KOPT-K1 (cell line): ENCODE data around the gene LCOR.

Source experiments
- H3K27ac ChIP-seq: fragments of 200-600 bp; sonication (generic); 2 replicates; pipeline ENCODE4 v1.5.1; 2016; ENCODE audit warnings: antibody characterized with exemption, mild to moderate bottlenecking, low read depth, low read length; ENCODE audit not compliant: poor library complexity, severe bottlenecking
- H3K36me3 ChIP-seq: fragments of 200-600 bp; sonication (generic); 2 replicates; pipeline ENCODE4 v1.5.1; 2017; ENCODE audit warnings: antibody characterized with exemption, mild to moderate bottlenecking, low read length, moderate library complexity; ENCODE audit not compliant: insufficient read depth
- H3K9me3 ChIP-seq: fragments of 200-600 bp; sonication (generic); 2 replicates; pipeline ENCODE4 v1.5.1; 2017; ENCODE audit warnings: antibody characterized with exemption, low read length, mild to moderate bottlenecking; ENCODE audit not compliant: insufficient read depth, poor library complexity, severe bottlenecking

LCOR gene

DNA sequence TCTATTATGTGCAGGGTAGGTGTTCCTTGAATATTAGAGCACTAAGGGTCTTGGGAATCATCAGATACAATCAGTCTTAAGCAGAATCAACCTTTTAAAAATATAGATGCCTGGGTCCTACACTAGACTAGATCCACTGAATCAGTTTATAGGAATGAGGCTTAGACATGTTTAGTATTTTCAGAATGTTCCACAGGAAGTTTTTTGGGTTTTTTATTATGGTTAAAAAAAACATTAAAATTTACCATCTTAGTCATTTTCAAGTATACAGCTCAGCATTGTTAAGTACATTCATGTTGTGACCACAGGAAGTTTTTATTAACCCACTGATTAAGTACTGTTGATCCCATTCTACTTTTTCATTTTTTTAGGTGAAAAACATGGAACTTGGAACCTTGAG, 135.7 kb downstream of the LCOR start:
- H3K36me3 ChIP-seq, result no peaks in the 10 kb centered on the region; the same call in 1 of the 2 replicates
- no peak overlapping the region for H3K27ac ChIP-seq
- no peaks in the 10 kb centered on the region for H3K9me3 ChIP-seq

- Histone ChIP-seq H3K36me3 (no peaks in the 10 kb centered on the region), H3K9me3 (no peaks in the 10 kb centered on the region), H3K27ac (no peak overlapping the region)
Measured at GRCh38 chr10:96968682-96969423, 136.8 kb downstream of the LCOR start.

- Histone ChIP-seq H3K9me3 (no peaks in the 10 kb centered on the region), H3K36me3 (no peaks in the 10 kb centered on the region), H3K27ac (no peak overlapping the region)
Measured at GRCh38 chr10:96971324-96971723, 139.2 kb downstream of the LCOR start.

DNA sequence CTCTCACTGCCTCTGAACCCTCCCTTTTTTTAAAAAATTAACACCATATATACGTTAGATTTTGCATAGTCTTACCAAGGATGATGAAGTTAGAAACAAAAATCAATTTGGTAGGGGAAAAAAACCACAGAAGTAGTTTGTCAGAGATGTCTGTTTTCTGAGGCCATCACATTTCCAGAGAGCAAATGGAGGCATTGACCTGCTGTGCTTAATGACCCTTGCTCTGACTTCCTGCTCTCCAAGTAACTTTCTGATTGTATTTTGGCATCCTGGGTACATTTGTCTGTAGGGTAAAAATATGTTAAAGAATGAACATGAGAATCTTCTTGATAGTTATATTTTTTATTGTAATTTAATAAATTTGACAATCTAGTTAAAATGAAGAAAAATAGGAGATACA, 140.2 kb downstream of the LCOR start:
- Histone ChIP-seq H3K36me3 (no peaks in the 10 kb centered on the region), H3K9me3 (no peaks in the 10 kb centered on the region), H3K27ac (no peak overlapping the region)

DNA sequence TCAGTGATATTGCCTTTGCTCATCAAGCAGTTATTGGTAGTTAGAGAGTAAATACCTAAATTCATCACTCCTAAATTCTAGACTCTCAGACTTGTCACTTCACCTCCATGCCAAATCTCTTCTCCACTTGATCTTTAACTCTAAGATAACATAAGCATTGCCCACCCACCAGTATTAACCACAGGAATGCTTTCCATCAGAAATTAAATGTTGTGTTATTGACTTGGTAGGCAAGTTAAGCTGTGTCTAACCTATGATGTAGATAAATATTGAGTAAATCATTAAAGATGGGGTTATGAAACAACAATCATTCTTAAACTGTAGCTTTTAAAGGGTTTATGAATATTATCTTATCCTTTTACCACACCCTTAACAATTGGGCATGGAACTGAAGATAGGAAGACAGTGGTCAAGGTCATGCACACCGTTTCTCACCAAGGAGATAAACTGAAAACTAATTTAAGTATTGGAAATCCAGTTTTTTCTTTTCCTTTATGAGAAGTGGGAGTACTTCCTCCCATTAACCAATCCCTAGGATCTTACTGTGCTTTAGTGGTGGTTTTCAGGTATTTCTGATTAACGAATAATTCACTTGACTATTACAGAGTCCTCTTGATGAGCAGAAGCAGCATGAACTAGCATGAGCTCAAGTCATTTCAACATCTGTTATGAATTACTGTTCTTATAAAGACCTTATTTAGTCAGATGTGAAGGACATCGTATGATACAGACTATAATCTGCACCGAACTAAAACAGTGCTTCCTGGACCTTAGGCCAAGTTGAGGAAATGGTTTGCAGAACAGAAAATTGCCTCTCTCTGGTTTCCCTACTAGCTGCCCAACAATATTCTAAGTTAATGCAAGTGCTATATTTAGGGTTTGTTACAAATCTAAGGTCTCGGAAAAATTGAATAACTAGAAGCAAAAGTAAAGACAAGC, 142.0 kb downstream of the LCOR start:
- Histone ChIP-seq H3K27ac (no peak overlapping the region), H3K9me3 (no peaks in the 10 kb centered on the region), H3K36me3 (no peaks in the 10 kb centered on the region)

DNA sequence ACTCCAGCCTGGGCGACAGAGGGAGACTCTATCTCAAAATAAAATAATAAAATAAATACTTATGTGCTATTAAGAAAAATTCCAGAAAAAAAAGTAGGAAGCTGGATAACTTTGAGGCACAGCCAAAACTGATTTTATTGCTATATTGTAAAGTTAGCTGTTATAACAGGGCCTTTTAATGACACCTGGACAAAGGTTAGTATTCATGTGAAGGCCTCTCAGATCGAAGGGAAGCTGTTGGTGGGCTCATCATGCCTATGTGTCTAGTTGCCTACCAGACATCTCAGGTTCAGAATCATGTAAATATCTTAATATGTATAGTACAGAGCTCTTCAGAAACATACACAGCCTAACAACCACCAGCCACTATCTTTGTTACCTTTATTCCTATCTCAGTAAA, 143.0 kb downstream of the LCOR start:
- no peaks in the 10 kb centered on the region for H3K9me3 ChIP-seq
- no peak overlapping the region for H3K27ac ChIP-seq
- no peaks in the 10 kb centered on the region for H3K36me3 ChIP-seq

GRCh38 chr10:96978621-96979154, 146.6 kb downstream of the LCOR start:
- H3K9me3 ChIP-seq, result no peaks in the 10 kb centered on the region
- no peak overlapping the region for H3K27ac ChIP-seq
- H3K36me3 ChIP-seq, result peaks cover 32% of the 10 kb centered on the region

DNA sequence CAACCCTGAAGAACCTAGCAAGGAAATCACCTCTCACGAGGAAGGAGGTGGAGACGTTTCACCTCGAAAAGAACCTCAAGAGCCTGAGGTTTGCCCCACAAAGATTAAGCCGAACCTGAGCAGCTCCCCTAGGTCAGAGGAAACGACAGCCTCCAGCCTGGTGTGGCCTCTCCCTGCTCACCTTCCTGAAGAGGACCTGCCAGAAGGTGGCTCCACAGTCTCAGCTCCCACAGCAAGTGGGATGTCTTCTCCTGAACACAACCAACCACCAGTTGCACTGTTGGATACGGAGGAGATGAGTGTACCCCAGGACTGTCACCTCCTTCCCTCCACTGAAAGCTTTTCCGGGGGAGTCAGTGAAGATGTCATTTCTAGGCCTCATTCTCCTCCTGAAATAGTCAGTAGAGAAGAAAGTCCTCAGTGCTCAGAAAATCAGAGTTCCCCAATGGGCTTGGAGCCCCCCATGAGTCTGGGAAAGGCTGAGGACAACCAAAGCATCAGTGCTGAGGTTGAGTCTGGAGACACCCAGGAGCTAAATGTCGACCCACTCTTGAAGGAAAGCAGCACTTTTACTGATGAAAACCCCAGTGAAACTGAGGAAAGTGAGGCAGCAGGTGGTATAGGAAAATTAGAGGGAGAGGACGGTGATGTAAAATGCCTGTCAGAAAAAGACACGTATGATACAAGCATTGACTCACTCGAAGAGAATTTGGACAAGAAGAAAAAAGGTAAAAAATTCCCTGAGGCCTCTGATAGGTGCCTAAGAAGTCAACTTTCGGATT, 150.2 kb downstream of the LCOR start:
- Histone ChIP-seq H3K36me3 (peaks cover 34% of the 10 kb centered on the region), H3K27ac (no peak overlapping the region), H3K9me3 (no peaks in the 10 kb centered on the region)

GRCh38 chr10:96984541-96985131, 152.5 kb downstream of the LCOR start:
- Histone ChIP-seq H3K36me3 (peaks cover 34% of the 10 kb centered on the region), H3K9me3 (no peaks in the 10 kb centered on the region), H3K27ac (no peak overlapping the region)

DNA sequence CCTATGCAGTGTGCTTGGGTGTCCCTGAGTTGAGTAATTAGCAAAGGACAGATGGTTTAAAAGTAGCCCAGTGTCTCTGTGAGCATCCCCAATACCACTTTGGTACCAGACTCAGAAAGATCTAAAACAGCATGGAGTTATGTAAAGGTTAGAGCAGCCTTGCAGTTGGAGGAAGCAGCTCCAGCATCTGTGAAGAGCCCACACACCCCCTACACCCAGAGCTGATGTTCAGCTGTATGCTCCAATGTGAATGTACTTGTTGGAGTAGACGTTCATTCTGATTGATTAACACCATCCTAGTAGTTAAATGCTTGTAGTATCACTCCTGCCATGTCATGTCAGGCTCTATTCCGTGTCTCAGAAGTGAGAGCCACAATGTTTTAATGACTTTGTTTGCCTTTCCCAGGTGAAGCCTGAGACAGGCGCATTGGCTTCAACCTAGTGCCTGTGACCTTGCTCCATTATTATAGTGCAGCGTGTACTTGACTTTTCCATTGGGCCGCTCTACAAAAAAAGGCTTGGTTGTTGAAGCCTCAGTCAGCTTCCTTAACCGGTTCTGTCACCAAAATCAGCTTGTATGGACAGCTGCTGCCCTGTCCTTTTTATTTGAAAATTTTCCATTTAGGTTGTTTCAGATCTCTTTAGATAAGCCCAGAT, 154.2 kb downstream of the LCOR start:
- Histone ChIP-seq H3K27ac (no peak overlapping the region), H3K36me3 (peaks cover 26% of the 10 kb centered on the region), H3K9me3 (no peaks in the 10 kb centered on the region)

- no peaks in the 10 kb centered on the region for H3K9me3 ChIP-seq
- peaks cover 16% of the 10 kb centered on the region for H3K36me3 ChIP-seq
Measured at GRCh38 chr10:96987141-96987841, 155.2 kb downstream of the LCOR start.

GRCh38 chr10:96987842-96988175, 155.7 kb downstream of the LCOR start:
- no peak overlapping the region for H3K27ac ChIP-seq
- peaks cover 11% of the 10 kb centered on the region; the same call in 1 of the 2 replicates for H3K36me3 ChIP-seq
- H3K9me3 ChIP-seq, result no peaks in the 10 kb centered on the region

More at GRCh38 chr10:96987141-96987841, 155.2 kb downstream of the LCOR start:
- H3K27ac ChIP-seq, result no peak overlapping the region

DNA sequence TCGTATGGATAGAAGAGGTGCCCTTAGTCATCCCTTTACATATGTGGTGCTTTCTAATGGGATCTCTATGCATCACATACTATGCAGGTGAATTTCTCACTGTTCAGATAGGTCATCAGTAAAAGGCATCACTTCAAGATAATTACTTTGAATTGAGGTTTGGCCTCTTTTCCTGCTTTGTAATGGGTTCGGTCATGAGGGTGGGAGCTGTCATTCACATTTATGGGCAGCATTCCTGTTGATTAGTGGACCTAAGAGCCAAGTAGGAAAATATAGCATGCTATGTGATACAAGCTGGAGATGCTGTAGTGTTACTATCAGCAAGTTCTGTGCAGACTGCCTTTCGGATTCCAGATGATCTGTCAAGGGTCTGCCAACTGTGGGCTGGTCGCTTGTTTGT, 156.3 kb downstream of the LCOR start:
- H3K27ac ChIP-seq, result no peak overlapping the region
- H3K36me3 ChIP-seq, result peaks cover 5% of the 10 kb centered on the region; the same call in 1 of the 2 replicates
- H3K9me3 ChIP-seq, result no peaks in the 10 kb centered on the region
